Body of pancreas (tissue), 4 donors: ENCODE measurements around the gene PLEKHG1. TPM values are rescaled to one million over a fixed set of nuclear protein-coding genes. Genes with fewer than 3 reads are reported as not detected.

Source experiments
- ATAC-seq: fragments of 150-250 bp; one replicate; pipeline ENCODE4 v1.9.1; 2016
- DNase-seq, 4 donors: peaks; one replicate each; pipeline ENCODE4 v3.0.0-alpha.2; 2019
- H3K27ac ChIP-seq, 4 donors: fragments of 200-600 bp; sonication (generic); 1 replicate in 3 of 4; 2 replicates in 1 of 4; pipeline versions ENCODE4 v1.5.1 to v1.6.1; 2016 to 2019; ENCODE audit warnings: mild to moderate bottlenecking in 1 of 4, mixed read lengths in 1 of 4, moderate library complexity in 1 of 4
- H3K27me3 ChIP-seq, 2 donors: fragments of 200-600 bp; sonication (generic); one replicate each; pipeline ENCODE4 v1.6.0; 2016; ENCODE audit warnings: mild to moderate bottlenecking in 1 of 2
- H3K36me3 ChIP-seq, 2 donors: fragments of 200-600 bp; sonication (generic); replicated peaks in 1 of 2; 2 replicates each; pipeline ENCODE4 v1.5.1; 2016; ENCODE audit warnings: low read depth in 2 of 2; ENCODE audit not compliant: insufficient read depth in 1 of 2
- H3K4me1 ChIP-seq: fragments of 200-600 bp; sonication (generic); one replicate; pipeline ENCODE4 v1.6.0; 2016
- H3K4me3 ChIP-seq, 2 donors: fragments of 200-600 bp; sonication (generic); 1 replicate in 1 of 2; 2 replicates in 1 of 2; pipeline ENCODE4 v1.5.1; 2016 to 2019
- H3K9me3 ChIP-seq, 3 donors: fragments of 200-600 bp; sonication (generic); 1 replicate in 2 of 3; 2 replicates in 1 of 3; pipeline ENCODE4 v1.5.1; 2016
- POLR2A ChIP-seq, 3 donors: fragments of 450-650 bp; IDR thresholded peaks; one replicate each; pipeline ENCODE4 v1.6.1; 2016; ENCODE audit warnings: antibody characterized with exemption in 3 of 3, mild to moderate bottlenecking in 2 of 3
- WGBS, 2 donors: methylation state at CpG; one replicate each; pipeline ENCODE4 v1.1.5; 2017; 5-methylcytosine and 5-hydroxymethylcytosine counted together
- intact Hi-C: fragments of 100-400 bp; cut with DNase I; formaldehyde crosslinking; loops from one replicate; pipeline ENCODE4 v1.15.1; 2023
- total RNA-seq, 2 donors: library from RNA; depleted of rRNA; stranded (reverse); fragments of >200 nt; gene quantifications; one replicate each; pipeline ENCODE4 v1.1.0, GENCODE V29; 2016
- TF ChIP-seq, protein P1 (sequence below), 7 experiments: fragments of 450-650 bp in 4 of 7; fragments of 200-600 bp in 3 of 7; sonication (generic) in 3 of 7; IDR thresholded peaks; one replicate each; pipeline ENCODE4 v1.5.1; 2016 to 2019; ENCODE audit warnings: antibody characterized with exemption in 7 of 7

The PLEKHG1 gene
- total RNA-seq, 2 donors from 2014 or later: 4.2 to 26.0 TPM

DNA sequence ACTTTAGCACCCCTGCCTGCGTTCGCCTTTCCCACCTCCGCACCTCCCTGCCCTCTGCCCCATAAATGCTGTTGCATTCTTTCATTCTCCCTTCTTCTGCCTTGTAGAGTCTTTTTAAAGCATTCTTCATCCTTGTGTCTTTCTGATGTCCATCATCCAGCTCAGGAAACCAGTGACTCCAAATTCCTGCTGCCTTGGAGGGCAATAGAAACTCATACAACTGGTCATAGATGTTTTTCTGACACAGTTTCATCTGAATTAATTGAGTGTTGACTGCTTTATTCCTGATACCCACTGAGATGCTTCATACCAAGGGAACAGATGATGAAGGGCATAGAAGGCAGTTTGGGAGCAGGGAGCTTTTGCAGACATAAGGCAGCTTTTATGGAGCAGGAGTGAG is 19.6 kb downstream of the PLEKHG1 start:
- WGBS, 2 donors: 90 to 99% methylated on average over 3 of the region's 3 CpGs
- no peaks in the 10 kb centered on the region for H3K9me3 ChIP-seq
- DNase-seq: no peak
- no peak overlapping the region for H3K4me3 ChIP-seq
- no peaks in the 10 kb centered on the region for H3K27me3 ChIP-seq
- no peak for ATAC-seq
- TF ChIP-seq, protein P1, sequence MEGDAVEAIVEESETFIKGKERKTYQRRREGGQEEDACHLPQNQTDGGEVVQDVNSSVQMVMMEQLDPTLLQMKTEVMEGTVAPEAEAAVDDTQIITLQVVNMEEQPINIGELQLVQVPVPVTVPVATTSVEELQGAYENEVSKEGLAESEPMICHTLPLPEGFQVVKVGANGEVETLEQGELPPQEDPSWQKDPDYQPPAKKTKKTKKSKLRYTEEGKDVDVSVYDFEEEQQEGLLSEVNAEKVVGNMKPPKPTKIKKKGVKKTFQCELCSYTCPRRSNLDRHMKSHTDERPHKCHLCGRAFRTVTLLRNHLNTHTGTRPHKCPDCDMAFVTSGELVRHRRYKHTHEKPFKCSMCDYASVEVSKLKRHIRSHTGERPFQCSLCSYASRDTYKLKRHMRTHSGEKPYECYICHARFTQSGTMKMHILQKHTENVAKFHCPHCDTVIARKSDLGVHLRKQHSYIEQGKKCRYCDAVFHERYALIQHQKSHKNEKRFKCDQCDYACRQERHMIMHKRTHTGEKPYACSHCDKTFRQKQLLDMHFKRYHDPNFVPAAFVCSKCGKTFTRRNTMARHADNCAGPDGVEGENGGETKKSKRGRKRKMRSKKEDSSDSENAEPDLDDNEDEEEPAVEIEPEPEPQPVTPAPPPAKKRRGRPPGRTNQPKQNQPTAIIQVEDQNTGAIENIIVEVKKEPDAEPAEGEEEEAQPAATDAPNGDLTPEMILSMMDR (IDR thresholded peaks at IDR 0.05): no peak
- TF ChIP-seq POLR2A (IDR thresholded peaks at IDR 0.05): no peak
- H3K4me1 ChIP-seq: no peaks in the 10 kb centered on the region
- H3K36me3 ChIP-seq: no peaks in the 10 kb centered on the region
- no peak overlapping the region for H3K27ac ChIP-seq
- intact Hi-C loops: no loop called here

DNA sequence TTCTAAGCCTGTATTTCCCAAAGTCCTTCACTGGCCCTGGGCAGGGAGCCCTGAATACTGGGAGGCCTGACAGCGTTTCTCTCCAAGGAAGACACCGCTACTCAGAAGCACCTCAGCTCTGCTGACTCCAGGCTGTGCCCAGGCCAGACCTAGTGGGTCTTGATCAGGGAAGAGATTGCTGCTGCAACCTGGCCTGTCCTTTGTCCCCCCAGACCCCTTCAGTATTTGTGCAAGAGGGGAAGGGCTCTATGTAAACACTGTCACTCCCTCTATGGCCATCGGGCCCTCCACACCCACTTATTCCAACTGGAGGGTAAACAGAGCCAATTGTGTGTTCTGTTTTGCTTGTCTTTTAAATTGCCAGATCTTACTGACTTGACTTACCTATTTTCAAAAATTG is 20.6 kb downstream of the PLEKHG1 start:
- intact Hi-C loops: no loop called here
- no peaks in the 10 kb centered on the region for H3K9me3 ChIP-seq
- 56 to 67% methylated on average over 3 of the region's 3 CpGs for WGBS, 2 donors
- DNase-seq (no peak), ATAC-seq (no peak)
- no peak overlapping the region for H3K27ac ChIP-seq
- no peaks in the 10 kb centered on the region for H3K36me3 ChIP-seq
- no peaks in the 10 kb centered on the region for H3K27me3 ChIP-seq
- H3K4me3 ChIP-seq: no peak overlapping the region
- H3K4me1 ChIP-seq: no peaks in the 10 kb centered on the region
- TF ChIP-seq, protein P1 (IDR thresholded peaks at IDR 0.05): no peak
- no peak for TF ChIP-seq POLR2A (IDR thresholded peaks at IDR 0.05)

DNA sequence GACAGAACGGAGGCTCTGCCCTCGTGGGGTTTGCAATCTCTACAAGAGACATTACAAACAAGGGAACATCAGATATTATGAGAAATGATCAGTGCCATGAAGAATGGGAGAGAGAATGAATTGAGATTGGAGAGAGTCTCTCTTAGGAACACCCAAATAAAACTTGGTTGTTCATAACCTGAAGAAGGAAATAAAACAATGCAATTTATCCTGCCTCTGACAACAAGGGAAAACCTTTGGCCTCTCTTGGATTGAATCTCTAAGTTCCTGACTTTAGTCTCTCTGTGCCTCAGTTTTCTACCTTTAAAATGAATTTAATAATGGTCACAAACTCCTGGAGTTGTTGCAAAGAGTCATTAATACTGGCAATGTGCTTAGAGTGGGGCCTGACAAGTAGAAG is 21.1 kb downstream of the PLEKHG1 start:
- Histone ChIP-seq H3K36me3 (no peaks in the 10 kb centered on the region), H3K9me3 (no peaks in the 10 kb centered on the region), H3K4me3 (no peak overlapping the region), H3K27ac (no peak overlapping the region), H3K4me1 (no peaks in the 10 kb centered on the region), H3K27me3 (no peaks in the 10 kb centered on the region)
- WGBS, 2 donors: 83 to 87% methylated on average over 2 of the region's 2 CpGs
- no peak for TF ChIP-seq POLR2A (IDR thresholded peaks at IDR 0.05)
- TF ChIP-seq, protein P1 (IDR thresholded peaks at IDR 0.05): no peak
- intact Hi-C loops: no loop called here
- DNase-seq (no peak), ATAC-seq (no peak)

DNA sequence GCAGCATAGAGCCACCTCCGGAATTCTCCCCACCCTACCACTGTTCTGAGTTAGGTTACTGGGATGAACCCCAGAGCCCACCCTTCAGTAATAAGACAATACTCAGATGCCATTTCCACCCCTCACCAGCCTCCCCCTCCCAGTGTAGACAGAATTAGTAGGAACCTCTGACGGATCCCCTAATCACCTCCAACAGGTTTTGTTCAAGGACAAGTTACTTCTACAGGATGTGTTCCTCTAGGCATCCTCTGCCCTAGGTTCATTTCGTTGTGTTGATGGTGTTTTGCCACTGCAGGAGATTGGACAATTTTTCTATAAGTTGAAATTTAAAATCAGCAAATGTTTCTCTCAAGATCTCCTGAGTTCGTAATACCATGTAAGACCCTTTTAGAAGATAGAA is 22.8 kb downstream of the PLEKHG1 start:
- TF ChIP-seq, protein P1 (IDR thresholded peaks at IDR 0.05): no peak
- TF ChIP-seq POLR2A (IDR thresholded peaks at IDR 0.05): no peak
- no peaks in the 10 kb centered on the region for H3K4me1 ChIP-seq
- H3K27me3 ChIP-seq: no peaks in the 10 kb centered on the region
- DNase-seq: no peak
- H3K27ac ChIP-seq: no peak overlapping the region
- H3K9me3 ChIP-seq: no peaks in the 10 kb centered on the region
- H3K36me3 ChIP-seq: no peaks in the 10 kb centered on the region
- ATAC-seq: no peak
- intact Hi-C loops: no loop called here
- H3K4me3 ChIP-seq: no peak overlapping the region
- 77 to 79% methylated on average over 4 of the region's 4 CpGs for WGBS, 2 donors
